GM12878 (cell line): Measurements from ENCODE around the gene PTGR2. TPM values are rescaled to one million over a fixed set of nuclear protein-coding genes. Genes with fewer than 3 reads are reported as not detected.

ENCODE experiments used
- NR2F1 ChIP-seq: fragments of 450-650 bp; conservative IDR thresholded peaks from 2 replicates; pipeline ENCODE4 v1.6.1; 2017; ENCODE audit warnings: mild to moderate bottlenecking
- PAX5 ChIP-seq: IDR thresholded peaks from 2 replicates; pipeline ENCODE4 v1.6.1; 2011; ENCODE audit warnings: low read depth, low read length, borderline replicate concordance
- RCOR1 ChIP-seq: conservative IDR thresholded peaks from 2 replicates; pipeline ENCODE4 v1.6.1; 2012; ENCODE audit warnings: low read depth, low read length, improper control_type of control experiment
- SMC3 ChIP-seq: IDR thresholded peaks from 2 replicates; pipeline ENCODE4 v1.6.1; 2011; ENCODE audit warnings: low read length, improper control_type of control experiment, borderline replicate concordance
- SREBF1 ChIP-seq: IDR thresholded peaks from 2 replicates; pipeline ENCODE4 v1.6.1; 2012; ENCODE audit warnings: mild to moderate bottlenecking, low read length
- STAT1 ChIP-seq: fragments of 450-650 bp; conservative IDR thresholded peaks from 2 replicates; pipeline ENCODE4 v1.6.1; 2014; ENCODE audit warnings: antibody characterized with exemption, mild to moderate bottlenecking
- polyA plus RNA-seq, 11 experiments: library from polyadenylated mRNA; depleted of rRNA in 4 of 11; unstranded in 6 of 11; stranded (reverse) in 5 of 11; fragments of >200 nt; fragmentation: Nextera tagmentation in 4 of 11; fragmentation: Illumina TruSeq in 1 of 11; extraction: Ambion mirVana in 4 of 11; extraction: Trizol in 1 of 11; gene quantifications; 1 replicate in 1 of 11; 2 replicates in 10 of 11; pipeline versions ENCODE4 v1.2.1 to v1.2.3, GENCODE V29; 2011 to 2016; ENCODE audit warnings: inconsistent platforms in 2 of 11, missing spikeins in 2 of 11, low read depth in 1 of 11
- total RNA-seq, 4 experiments: library from RNA; depleted of rRNA in 3 of 4; stranded (reverse); fragments of >200 nt in 3 of 4; fragmentation: Illumina TruSeq in 1 of 4; extraction: Trizol in 1 of 4; gene quantifications; 2 replicates each; pipeline versions ENCODE4 v1.2.1 to v1.2.3, GENCODE V29; 2013 to 2021
- TF ChIP-seq, protein P1 (sequence below): fragments of 450-650 bp; IDR thresholded peaks from 2 replicates; pipeline ENCODE4 v1.6.1; 2017; ENCODE audit warnings: low read depth, mild to moderate bottlenecking, moderate library complexity
- TF ChIP-seq, protein P2 (sequence below): IDR thresholded peaks from 2 replicates; pipeline ENCODE4 v1.6.1; 2011; ENCODE audit warnings: low read depth, low read length, improper control_type of control experiment, borderline replicate concordance
- TF ChIP-seq, protein P3 (sequence below): IDR thresholded peaks from 2 replicates; pipeline ENCODE4 v1.6.1; 2011; ENCODE audit warnings: mild to moderate bottlenecking, low read depth, low read length, moderate library complexity; ENCODE audit not compliant: insufficient replicate concordance
- TF ChIP-seq, protein P4 (sequence below): fragments of 150-350 bp; IDR thresholded peaks from 2 replicates; pipeline ENCODE4 v1.6.1; 2016; ENCODE audit warnings: low read depth, low read length
- TF ChIP-seq, protein P5 (sequence below): IDR thresholded peaks from 2 replicates; pipeline ENCODE4 v1.6.1; 2012; ENCODE audit warnings: low read depth, low read length, improper control_type of control experiment

The PTGR2 gene
- total and polyA plus RNA-seq, 10 of the 15 experiments (the other 5 are each of a cell fraction or from before 2014, with no cell fraction given): 3.3 to 12.8 (median 8.4) TPM

DNA sequence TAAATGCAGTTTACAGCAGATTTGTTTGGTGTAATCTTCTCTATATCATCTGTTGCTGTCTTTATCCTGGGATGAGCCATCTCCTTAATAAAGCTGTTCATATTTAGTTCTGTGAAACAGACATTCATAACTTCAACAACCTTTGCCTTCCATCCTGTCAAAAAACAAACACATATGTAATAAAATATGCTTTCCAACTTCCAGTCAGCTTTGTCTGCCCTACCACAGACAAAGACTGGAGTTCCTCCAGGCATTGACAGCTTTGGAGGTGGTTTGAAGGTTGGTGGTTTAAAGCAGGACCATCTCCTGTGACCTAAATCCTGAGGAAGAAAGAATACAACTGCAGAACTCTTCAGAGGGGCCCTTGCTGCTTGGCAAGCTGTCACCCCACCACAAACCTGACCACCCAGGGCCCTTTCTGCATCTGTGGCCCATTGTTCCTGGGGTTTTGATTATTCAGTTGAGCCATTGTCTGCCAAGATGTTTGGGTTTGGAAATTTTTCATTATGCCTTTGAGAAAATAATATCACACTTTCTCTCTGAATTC is 28.2 kb upstream of the PTGR2 start (continued):
- TF ChIP-seq, protein P1, sequence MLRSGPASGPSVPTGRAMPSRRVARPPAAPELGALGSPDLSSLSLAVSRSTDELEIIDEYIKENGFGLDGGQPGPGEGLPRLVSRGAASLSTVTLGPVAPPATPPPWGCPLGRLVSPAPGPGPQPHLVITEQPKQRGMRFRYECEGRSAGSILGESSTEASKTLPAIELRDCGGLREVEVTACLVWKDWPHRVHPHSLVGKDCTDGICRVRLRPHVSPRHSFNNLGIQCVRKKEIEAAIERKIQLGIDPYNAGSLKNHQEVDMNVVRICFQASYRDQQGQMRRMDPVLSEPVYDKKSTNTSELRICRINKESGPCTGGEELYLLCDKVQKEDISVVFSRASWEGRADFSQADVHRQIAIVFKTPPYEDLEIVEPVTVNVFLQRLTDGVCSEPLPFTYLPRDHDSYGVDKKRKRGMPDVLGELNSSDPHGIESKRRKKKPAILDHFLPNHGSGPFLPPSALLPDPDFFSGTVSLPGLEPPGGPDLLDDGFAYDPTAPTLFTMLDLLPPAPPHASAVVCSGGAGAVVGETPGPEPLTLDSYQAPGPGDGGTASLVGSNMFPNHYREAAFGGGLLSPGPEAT: no peak
- no peak for TF ChIP-seq RCOR1
- TF ChIP-seq SMC3: no peak
- TF ChIP-seq PAX5: no peak
- no peak for TF ChIP-seq STAT1
- no peak for TF ChIP-seq NR2F1
- TF ChIP-seq, protein P2, sequence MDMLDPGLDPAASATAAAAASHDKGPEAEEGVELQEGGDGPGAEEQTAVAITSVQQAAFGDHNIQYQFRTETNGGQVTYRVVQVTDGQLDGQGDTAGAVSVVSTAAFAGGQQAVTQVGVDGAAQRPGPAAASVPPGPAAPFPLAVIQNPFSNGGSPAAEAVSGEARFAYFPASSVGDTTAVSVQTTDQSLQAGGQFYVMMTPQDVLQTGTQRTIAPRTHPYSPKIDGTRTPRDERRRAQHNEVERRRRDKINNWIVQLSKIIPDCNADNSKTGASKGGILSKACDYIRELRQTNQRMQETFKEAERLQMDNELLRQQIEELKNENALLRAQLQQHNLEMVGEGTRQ: no peak
- TF ChIP-seq, protein P3, sequence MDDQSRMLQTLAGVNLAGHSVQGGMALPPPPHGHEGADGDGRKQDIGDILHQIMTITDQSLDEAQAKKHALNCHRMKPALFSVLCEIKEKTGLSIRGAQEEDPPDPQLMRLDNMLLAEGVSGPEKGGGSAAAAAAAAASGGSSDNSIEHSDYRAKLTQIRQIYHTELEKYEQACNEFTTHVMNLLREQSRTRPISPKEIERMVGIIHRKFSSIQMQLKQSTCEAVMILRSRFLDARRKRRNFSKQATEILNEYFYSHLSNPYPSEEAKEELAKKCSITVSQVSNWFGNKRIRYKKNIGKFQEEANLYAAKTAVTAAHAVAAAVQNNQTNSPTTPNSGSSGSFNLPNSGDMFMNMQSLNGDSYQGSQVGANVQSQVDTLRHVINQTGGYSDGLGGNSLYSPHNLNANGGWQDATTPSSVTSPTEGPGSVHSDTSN: no peak
- TF ChIP-seq SREBF1: no peak
- TF ChIP-seq, protein P4, sequence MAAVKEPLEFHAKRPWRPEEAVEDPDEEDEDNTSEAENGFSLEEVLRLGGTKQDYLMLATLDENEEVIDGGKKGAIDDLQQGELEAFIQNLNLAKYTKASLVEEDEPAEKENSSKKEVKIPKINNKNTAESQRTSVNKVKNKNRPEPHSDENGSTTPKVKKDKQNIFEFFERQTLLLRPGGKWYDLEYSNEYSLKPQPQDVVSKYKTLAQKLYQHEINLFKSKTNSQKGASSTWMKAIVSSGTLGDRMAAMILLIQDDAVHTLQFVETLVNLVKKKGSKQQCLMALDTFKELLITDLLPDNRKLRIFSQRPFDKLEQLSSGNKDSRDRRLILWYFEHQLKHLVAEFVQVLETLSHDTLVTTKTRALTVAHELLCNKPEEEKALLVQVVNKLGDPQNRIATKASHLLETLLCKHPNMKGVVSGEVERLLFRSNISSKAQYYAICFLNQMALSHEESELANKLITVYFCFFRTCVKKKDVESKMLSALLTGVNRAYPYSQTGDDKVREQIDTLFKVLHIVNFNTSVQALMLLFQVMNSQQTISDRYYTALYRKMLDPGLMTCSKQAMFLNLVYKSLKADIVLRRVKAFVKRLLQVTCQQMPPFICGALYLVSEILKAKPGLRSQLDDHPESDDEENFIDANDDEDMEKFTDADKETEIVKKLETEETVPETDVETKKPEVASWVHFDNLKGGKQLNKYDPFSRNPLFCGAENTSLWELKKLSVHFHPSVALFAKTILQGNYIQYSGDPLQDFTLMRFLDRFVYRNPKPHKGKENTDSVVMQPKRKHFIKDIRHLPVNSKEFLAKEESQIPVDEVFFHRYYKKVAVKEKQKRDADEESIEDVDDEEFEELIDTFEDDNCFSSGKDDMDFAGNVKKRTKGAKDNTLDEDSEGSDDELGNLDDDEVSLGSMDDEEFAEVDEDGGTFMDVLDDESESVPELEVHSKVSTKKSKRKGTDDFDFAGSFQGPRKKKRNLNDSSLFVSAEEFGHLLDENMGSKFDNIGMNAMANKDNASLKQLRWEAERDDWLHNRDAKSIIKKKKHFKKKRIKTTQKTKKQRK: no peak
- TF ChIP-seq, protein P5, sequence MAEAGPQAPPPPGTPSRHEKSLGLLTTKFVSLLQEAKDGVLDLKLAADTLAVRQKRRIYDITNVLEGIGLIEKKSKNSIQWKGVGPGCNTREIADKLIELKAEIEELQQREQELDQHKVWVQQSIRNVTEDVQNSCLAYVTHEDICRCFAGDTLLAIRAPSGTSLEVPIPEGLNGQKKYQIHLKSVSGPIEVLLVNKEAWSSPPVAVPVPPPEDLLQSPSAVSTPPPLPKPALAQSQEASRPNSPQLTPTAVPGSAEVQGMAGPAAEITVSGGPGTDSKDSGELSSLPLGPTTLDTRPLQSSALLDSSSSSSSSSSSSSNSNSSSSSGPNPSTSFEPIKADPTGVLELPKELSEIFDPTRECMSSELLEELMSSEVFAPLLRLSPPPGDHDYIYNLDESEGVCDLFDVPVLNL: no peak
